HUDEP-2 (cell line): ENCODE results near the gene TMEM117.

Experiments used
- DNase-seq, 76 experiments: peaks; one replicate each; lab custom pipeline; 2025; ENCODE audit not compliant: unreplicated experiment in 76 of 76; lab: John Stamatoyannopoulos, UW

The TMEM117 gene

GRCh38 chr12:43882578-43883178 is 46.8 kb downstream of the TMEM117 start:
- DNase-seq, result peak in 33 of 76 experiments; percentile 2 to 49 (median 24)

DNA sequence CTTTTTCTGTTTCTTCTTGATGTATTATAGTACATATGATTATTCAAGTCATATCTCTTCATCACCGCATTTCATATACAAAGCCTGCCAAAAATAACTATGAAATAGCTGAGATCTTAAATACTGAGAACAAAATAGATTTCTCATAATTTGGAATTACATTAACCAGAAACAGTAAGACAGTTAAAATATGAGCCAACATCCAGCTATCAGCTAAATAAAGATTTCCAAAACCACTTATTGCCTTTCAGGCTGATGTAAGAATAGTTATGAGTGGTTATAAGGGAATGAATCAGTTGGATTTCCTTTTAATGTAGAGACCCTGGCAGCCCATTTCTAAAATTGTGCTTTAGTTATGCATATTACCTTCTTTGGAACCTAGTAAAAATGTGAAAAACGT is 47.4 kb downstream of the TMEM117 start:
- DNase-seq, result no peak

DNA sequence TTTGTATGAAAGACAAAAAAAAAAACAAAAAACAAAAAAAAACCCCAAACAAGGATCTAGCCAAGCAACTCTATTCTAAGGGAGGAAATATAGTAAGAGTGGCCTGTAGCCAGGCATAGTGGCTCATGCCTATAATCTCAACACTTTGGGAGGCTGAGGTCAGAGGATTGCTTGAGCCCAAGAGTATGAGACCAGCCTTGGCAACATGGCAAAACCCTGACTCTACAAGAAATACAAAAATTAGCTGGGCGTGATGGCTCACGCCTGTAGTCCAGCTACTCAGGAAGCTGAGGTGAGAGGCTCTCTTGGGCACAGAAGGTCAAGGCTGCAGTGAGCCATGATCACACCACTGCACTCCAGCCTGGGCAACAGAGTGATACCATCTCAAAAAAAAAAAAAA is 47.9 kb downstream of the TMEM117 start:
- DNase-seq, result no peak

DNA sequence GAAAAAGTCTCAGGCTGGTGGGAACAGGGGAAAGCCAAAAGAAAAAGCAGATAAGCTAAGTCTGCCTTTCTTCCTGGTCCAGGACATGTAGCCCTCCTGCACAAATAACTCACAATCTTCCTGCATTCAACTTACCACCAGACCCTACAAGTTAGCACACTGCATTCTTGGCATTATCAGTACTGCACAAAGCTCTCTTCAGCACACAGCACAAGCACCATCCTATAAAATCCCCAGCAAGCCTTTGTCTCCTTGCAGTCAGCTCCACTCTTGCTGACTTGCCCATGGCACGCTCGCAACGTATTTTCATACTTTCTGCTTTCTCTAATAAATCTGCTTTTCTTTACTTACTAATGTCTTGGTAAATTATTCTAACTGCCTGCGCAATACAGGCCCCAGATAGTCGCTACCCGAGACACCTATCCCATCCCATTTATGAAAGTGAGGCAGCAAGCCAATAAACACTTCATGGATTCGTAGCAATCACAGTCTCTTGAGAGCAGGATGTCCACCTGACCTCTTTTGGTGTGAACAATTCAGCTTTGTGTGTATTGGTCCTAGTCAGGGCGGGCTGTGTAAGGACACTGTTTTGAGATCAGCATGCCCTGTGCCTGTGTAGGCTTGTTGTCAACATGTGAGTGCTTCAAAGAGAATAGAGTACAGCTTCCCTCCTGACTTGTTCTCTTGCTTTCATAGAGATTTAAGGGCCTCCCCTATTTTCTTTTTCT is 49.0 kb downstream of the TMEM117 start:
- no peak for DNase-seq

DNA sequence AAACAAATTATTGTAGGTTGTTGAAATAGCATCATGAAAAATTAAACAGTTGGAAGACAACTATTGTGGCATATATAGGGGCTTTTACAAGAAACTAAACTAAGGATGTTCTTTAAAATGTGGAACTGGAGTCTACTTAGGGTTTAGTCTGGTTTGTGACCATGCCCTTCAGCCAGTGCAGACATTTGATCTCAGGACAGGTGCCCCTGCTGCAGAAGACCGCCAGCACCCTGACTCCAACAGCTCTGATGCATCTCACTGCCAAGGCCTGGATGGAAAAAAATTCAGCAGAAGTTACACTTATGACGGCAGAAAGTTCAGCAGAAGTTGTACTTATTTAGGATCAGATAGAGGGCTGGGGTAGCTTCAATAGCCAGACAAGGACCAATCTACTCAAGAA is 51.5 kb downstream of the TMEM117 start:
- DNase-seq, result no peak

DNA sequence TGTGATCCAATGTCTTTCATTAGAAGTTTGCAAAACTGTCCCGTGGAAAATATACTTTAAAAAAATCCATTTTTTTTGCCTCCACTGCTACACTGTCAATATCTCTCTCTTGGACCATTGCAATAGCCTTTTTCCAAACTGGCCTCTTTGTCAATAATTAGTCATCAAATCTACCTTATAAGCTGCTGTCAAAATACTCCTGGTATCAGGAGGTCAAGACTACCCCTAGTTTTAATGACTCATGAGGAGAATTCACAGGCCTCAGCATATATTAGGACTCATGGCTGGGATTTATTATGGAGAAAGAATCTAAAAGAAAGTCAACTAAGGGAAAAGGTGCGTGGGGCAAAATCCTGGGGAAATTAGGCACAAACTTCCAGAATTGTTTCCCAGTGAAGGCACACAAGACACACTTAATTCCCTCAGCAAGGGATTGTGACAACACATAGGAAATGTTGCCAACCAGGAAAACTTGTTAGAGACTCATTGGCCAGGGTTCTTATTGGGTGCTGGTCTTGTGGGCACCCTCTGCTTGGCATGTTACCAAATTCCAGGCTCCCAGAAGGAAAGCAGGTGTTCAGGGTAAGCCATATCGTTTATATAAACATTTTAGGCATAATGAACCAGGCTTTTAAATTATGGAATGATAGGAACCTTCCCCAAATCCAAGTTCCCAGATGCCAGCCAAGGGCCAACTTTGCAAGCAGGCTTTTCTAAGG is 56.1 kb downstream of the TMEM117 start:
- DNase-seq, result no peak

DNA sequence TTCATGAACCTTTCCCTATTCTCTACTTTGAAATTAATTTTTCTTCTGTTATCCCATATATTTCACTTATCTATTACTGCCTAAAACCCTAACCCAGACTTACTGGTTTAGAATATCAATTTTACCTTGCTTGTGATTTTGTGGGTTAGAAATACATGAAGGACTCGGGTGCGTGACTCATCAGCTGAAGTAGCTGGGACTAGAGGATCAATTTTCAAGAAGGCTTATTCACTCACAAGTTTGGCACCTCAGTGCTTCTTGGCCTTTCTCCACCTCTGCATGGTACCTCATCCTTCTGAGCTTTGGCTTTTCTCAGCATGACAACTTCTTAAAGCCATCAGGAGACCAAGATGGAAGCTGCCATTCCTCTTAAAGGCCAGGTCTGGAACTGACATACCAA is 57.8 kb downstream of the TMEM117 start:
- no peak for DNase-seq

- DNase-seq, result no peak
Observed at GRCh38 chr12:43895580-43896206, 59.8 kb downstream of the TMEM117 start.

GRCh38 chr12:43896496-43896895 is 60.6 kb downstream of the TMEM117 start:
- no peak for DNase-seq

DNA sequence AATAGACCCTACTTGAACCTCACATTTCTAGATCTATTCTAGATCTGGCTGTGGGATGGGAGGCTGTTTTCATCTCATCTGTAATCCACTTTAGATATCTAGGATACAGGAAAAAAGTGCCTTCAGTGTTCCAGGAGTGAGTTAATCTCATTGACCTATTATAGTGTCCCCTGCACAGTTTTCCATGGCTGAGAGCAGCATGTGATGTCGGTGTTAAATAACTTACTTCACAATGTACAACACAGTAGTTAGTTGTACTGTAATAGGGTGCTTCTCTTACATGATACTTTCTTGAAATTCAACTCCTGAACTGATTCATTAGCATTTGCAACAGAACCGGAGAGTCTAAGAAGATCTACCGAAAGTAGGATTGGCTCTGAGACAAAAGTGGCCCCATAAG is 62.6 kb downstream of the TMEM117 start:
- no peak for DNase-seq

DNA sequence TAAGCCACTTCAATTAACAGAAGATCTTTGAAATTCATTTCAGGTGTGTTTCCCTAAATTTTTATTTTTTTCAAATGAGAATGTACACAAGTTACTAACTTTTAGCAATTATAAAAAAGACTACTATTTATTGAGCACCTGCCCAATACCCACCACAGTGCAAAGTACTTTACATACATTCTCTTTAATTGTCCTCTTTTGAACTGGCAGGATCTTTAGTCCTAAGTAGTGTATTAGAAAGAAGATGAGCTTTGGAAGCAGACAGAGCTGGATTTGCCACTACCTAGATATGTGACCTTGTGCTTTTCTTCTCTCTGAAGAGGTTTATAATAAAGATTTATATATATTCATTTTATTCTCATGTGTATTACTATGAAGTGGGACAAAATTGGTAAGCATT is 63.7 kb downstream of the TMEM117 start:
- no peak for DNase-seq

DNA sequence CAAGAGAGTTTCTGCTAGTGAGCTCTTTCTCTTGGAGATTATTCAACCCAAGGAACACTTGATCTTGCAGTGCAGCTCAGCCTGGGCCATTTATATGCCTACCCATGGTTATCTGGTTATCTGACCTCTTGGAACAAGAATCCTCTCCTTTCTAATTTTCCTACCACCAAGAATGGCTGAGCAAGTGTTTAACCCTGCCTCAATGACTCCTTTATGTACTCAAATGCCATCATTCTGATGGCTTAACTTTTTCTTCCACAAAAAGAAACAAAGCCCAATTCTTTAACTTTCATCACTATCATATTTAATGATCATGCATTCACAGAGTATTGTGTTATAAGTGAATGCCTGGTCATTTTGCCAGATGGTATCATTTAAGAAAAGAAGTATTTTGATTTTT is 67.8 kb downstream of the TMEM117 start:
- DNase-seq, result no peak

GRCh38 chr12:43912859-43913258 is 77.0 kb downstream of the TMEM117 start:
- no peak for DNase-seq

DNA sequence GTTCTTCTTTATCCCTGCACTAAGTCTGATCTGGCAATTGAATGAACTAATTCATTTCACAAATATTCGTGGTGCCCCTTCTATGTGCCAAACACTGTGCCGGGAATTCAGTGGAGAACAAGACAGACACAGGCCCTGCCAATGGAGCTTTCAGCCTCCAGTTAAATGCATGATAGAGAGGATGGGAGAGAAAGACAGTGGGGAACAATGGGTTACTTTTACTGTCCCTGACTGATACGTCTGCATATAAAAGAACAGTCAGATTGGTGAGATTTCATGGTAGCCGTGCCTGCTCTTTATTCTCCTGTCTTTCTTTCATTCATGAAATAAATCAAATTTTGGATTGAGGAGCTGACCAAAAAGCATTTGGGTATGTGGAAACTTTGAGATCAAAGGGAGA is 78.5 kb downstream of the TMEM117 start:
- no peak for DNase-seq

DNA sequence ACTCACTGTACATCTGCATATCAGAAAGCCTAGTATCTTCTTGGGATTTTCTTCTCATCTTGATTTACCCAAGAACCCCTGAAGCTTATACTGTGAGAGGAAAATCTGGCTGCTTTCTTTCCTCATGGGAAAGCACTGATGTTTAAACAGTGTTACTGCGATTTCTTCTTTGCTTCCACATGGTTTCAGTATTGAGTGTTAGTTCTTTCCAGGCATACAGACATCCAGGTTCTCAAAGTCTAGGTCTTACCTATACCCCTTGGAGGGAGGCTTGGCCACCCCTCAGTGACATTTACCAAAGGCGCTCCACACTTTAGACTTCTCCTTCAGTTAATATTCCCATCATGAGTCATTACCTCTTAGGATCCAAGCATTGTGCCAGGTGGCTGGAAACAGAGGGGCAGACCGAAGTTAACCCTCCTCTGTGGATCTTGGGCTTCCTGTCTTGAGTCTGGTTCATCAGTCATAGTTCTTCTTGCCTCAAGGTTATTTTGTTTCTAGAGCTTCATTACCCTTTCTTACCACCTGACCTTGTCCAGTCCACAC is 79.1 kb downstream of the TMEM117 start:
- DNase-seq, result no peak

- DNase-seq, result peak in 3 of 76 experiments; percentile 5 to 30 (median 15)
Observed at GRCh38 chr12:43917896-43918295, 82.0 kb downstream of the TMEM117 start.

- no peak for DNase-seq
Observed at GRCh38 chr12:43921666-43922337, 85.9 kb downstream of the TMEM117 start.

DNA sequence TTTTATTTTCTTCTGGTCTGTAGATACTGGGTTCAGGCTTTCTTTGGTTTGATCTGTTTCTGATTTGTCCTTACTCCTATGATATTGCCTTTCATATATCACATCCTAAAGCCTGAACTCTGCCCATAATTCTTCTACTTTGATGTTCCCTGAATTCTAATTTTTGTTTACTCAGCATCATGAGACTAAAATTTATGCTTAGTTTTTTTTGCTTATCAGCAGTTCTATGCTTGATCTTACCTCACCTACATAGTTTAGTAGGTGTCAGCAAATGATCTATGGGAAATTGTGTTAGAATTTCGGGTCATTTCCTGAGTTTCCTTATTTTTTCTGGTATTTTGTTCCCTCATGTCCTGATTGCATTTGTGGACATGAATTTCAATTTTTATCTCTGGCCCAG is 94.2 kb downstream of the TMEM117 start:
- DNase-seq, result no peak

DNA sequence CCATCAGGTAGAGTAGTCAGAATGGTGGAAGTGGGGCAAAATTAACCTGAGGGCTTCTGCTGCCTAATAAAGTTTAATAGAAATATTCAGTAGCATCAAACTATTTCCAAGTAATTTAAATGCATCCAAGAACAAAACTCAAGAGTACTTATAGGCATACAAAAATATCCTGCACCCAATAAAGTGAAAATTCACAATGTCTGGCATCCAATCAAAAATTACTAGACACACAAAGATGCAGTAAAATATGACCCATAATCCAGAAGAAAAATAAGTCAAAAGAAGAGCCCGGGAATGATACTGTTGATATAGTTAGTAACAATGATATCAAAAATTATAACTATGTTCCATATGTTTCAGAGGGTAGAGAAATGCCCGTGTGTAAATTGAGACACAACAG is 95.3 kb downstream of the TMEM117 start:
- DNase-seq, result no peak

DNA sequence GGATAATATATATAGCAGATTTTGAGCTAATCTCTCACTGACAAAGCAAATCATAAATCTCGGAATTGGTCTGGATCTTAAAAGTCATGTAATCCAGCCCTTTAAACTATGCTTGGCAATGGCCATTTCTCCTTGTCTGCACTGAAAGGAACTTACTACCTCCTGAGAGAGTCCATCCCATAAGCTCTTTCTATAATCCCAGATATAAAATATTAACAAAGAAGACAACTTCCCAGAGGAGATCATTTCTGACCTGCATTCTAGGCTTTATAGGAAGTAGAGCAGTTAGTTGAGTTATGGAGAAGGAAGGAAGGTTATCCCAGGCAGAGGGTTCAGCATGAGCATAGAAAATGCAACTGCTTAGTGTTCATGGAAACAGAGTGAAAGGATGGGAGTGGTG is 99.7 kb downstream of the TMEM117 start:
- no peak for DNase-seq

DNA sequence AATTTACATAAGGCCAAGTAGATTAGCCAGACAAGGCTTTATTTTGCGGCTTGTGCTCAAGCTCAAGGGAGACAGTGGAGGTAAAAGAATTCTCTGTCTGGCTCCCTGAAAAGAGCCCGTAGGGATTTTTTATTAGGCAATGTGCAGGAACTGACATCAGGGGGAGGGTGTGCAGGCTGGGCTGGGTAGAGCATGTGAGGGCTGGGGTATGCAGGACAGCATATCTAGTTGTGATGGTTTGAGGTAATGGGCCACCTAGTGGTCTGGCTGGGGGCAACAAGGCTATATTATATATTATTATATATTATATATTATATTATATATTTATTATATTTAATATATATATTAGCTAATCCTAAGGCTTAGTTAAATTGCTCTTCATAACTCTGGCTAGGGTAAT is 102.1 kb downstream of the TMEM117 start:
- DNase-seq, result no peak
